ENCODE data around the gene PARVG.

Gene PARVG

DNA sequence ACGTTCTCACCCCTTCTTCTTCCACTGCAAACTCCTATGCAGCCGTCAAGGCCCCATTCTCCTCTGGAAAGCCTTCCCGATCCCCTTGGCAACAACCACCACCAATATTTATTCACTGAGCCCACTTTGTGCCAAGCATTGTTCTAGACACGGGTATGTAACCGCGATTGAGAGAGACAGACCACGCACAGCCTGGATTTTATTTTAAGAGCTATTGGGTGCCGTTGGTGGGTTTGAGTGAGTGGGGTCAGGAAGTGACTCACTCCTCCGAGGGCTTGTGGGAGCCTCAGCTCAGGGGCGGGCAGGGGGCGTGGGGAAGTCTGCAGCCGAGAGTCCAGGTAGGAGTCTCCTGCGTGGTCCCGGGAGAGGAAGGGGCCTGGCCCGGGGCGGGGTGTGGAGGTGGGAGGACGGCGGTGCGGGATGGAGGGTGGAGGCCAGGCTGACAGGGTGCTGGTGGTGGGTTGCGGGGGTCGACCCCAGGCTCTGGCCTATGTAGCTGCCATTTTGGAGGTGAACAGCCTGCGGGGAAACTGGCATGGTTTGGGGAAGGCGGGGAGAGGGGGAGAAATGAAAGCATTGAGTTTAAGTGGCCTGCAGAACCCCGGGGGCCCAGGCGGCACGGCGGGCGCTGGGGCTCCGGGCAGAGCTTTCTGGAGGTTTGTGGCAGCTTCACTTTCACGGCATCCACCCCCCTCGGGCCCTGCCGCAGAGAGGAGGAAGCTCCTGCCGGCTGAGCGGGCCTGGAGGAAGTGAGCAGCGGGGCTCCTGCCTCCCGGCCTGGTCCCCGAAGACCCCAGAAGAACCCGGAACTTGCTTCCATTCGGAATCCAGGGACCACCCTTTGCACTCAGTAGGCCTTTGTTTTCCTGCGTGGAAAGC is 547 bp downstream of the PARVG start:
- peak; percentile 82 for DNase-seq

DNA sequence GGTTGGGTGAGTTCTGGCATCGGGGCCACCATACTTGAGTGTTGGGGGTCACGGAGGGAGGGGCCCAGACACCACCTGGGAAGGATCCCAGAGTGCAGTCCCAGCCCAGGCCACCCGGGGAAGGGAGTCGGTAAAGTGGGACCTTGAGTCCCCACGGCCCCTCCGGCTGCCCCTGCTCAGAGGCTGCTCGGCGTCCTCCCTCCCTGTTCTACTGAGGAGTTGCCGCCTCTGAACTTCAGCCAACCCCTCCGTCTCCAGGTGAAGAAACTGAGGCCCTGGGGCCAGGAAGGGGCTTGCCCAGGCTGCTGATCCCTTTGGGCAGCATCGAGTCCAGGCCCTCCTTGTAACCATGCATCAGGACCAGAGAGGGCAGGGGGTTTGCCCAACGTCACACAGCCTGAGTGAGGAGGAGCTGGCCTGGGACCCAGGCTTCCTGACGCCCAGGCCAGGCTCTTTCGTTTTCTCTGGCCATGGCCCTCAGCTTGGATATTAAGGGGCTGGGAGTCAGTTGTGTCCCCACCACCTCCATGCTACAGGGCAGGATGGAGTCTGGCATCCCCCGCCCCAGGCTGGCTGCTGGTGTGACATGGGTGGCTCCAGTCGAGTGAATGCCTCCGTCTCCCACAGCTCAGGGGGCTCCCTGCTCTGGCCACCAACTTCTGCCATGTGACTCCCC is 1.3 kb downstream of the PARVG start:
- DNase-seq = peak; percentile 34

DNA sequence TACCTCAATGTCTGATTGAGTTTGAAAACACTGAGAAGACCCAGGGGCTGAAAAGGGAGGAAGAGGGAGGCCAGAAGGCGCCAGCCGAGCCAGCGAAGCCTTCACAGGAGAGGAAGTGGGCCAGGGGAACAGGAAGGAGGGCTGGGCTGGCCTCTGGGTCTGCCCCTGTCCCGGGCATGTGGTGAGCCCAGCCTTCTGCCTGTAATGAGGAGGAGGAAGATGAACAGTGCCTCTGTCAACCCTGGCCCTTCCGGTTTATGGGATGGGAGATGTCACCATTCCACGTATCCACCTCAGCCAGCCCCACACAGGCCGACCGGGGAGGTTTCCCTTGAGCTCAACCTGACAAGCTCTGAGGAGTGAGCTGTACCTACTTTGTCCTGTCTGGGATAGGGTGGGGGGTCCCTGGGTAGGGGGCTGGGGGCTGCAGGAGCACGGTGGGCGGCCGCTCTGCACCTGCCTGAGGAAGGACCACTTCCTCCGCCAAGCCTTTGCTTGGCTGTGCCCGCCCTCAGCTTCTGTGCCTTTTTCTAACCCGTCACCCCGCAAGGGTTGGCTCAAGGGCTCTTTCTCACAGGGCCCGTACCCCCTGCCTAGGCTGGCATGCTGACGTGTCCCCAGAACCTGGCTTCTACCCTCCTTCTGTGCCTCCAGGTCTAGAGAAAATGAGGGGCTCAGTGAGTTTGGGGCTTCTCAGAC is 2.0 kb downstream of the PARVG start:
- DNase-seq = peak; percentile 60

DNA sequence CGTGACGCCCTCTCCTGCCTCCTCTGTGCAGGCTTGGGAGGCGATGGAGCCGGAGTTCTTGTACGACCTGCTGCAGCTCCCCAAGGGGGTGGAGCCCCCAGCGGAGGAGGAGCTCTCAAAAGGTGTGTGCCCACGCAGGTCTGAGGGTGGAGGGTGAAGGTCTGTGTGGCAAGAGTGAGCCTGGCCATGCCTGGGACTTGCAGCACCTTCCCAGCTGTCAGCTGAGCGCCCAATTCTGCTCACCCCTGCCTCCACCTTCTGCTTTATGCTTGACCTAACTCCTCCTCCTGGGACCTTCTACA is 2.5 kb downstream of the PARVG start:
- no peak for DNase-seq

DNA sequence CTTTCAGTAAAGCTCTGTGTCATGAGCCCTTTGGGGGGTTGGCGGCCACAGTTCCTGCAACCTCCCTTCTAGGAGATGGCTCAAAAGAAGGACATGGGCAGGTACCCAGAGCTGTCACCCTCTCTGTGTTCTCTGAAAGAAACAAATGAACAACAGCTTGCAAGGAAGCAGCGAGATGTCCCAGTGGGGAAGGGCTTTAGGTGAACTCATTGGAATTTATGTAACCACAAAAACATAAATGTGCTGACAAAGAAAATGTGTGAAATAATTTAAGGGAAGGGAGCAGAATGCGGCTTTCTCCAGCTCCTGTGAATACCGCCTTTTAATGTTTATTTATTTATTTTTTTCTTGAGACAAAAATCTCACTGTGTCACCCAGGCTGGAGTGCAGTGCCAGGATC is 3.3 kb downstream of the PARVG start:
- no peak for DNase-seq

DNA sequence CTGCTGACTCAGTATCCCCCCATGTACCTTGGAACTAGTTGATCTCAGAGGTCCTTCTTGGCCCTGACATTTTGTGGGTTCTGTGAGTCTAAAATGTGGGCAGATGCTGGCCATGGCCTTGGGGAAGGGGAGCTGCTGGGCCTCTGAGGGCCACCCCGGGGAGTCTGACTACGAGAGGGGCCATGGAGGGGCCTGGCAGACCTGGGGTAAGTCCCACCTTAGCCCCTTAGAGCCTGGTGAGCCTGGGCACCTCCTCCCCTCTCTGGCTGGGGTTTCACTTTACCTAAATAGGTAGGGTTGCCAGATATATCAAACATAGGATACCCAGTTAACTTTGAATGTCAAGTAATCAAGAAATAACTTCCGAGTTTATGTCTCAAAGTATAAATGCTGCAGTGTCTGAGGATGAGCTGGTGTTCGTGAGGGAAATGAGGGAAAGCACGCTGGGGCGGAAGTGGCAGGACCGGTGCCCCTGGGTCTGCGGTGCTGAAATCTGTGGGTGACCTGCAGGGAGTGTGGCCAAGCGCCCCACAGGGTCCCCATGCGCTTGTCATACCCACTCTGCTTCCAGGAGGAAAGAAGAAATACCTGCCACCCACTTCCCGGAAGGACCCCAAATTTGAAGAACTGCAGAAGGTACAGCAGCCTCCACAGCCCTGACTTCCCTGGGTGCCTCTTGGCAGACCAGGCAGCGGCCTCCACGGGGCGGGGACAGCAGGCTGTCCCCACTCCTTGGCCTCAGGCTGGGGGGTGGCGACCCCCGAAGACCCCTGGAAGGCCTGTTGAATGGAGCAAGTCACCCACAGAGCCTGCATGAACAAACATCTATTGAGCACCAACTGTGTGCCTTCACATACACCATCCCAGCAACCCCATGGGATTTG is 4.8 kb downstream of the PARVG start:
- DNase-seq = no peak

DNA sequence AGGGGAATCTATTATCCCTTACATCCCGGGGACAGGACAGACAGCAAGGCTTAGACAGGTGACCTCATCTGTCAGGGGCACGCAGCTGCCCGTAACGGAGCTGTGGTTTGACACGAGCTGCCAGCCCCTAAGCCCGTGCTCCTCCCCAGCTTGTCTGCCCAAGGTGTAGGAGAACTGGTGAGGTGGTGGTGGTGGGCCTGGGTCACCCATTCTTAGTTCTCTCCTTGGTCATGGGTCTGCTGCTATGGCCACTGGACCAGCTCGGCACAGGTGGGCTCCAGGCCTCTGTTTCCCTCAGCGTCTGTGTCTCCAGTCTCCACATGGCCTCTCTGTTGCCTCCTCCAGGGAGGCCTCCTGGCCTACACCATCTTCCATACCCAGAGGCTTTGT is 5.4 kb downstream of the PARVG start:
- DNase-seq = no peak

DNA sequence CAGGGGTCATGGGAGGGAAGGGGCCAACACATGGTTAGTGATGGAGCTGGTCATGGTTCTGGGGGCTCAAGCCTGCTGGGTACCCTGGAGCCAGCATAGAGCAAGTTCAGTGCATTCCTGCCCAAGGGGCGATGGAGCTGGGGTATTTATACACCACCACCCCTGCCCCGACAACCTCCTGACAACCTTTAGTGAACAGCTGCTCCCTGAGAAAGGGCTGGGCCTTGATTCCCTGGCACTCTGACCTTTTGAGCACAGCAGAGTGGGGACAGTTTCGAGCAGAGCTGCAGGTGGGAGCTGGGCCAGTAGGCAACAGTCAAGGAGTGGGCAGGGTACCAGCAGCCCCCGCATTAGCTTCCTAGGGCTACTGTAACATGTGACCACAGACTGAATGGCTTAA is 6.0 kb downstream of the PARVG start:
- DNase-seq = no peak

DNA sequence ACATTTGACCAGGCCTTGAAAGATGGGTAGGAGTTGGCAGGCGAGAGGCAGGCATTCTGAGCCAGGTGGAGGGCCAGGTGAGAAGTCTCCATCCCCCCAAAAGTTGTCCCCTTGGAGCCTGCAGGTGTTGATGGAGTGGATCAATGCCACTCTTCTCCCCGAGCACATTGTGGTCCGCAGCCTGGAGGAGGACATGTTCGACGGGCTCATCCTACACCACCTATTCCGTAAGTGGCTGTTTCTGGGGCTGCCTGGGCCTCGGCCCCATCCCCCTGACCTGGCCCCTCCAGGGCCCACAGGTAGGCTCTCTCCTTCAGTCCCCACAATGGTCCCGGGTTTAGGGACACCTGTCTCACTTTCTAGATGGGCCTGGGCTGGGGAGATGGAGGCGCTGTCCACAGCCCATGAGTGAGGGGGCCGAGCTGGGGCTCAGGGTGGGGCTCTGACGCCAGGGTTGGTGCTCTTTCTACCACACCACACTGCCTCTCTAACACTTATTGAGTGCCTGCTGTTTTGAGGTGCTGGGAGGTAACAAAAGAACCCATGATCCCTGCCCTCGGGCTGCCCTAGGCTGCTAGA is 7.0 kb downstream of the PARVG start:
- no peak for DNase-seq

DNA sequence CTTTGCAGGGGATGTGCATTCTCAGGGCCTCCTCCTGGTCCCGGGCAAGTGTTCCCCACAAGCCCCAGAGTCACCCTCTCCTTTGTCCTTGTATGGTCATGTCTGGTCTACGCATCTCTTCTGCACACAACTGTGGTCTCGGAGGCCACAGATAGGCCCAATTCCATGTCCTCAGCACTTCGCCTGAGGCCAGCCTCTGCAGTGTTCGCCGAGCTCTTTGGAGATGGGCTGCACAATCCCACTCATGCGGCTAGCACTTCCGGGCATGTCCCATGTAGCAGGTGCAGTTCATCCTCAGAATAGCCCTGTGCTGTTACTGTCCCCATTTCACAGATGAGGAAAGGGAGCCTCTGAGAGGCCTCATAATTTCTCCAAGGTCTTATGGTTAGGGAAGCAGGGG is 7.6 kb downstream of the PARVG start:
- no peak for DNase-seq

DNA sequence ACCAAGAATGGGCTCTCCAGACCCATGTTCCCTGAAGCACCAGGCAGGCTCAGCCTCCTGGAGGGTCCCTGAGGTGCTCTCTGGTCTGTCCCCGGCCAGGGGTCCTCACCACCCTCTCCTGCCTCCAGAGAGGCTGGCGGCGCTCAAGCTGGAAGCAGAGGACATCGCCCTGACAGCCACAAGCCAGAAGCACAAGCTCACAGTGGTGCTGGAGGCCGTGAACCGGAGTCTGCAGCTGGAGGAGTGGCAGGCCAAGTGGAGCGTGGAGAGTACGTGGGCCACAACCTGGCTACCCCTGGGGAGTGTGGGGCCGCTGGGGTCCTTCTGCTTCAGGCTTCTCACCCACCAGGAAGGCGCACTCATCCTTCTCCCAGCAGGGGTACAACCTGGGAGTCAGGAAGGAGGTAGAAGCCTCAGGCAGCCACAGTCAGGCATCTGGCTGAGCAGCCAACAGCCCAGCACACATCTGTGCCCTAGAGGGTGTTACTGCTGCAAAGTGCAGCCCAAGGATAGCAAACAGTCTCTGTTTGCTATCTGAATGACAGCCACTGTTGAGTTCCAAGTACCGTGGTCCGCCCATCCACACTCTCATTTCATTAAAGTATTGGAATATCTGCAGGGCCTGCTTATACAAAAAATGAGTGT is 8.4 kb downstream of the PARVG start:
- DNase-seq = no peak

DNA sequence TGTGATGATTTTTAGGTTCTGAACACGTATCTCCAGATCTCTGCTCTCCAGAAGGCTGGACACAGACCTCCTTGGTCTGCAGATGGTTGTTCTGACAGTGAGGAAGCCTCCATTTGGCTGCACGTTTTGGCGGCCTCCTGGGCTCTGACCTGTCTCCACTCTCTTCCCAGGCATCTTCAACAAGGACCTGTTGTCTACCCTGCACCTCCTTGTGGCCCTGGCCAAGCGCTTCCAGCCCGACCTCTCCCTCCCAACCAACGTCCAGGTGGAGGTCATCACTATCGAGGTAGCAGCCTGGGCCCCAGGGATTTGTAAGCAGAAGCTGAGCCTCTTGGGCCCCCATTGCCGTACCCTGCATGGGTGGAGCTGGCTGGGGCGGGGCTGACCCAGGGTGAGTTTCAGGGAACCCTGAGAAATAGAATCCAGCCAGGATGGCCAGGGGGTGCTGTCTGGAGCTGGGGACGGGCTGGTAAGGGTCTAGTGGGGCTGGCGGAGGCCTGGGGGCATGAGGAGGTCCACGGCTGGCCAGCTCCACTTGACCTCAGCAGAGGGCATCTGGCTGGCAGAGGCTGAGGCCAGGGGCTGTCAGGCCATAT is 9.8 kb downstream of the PARVG start:
- no peak for DNase-seq

DNA sequence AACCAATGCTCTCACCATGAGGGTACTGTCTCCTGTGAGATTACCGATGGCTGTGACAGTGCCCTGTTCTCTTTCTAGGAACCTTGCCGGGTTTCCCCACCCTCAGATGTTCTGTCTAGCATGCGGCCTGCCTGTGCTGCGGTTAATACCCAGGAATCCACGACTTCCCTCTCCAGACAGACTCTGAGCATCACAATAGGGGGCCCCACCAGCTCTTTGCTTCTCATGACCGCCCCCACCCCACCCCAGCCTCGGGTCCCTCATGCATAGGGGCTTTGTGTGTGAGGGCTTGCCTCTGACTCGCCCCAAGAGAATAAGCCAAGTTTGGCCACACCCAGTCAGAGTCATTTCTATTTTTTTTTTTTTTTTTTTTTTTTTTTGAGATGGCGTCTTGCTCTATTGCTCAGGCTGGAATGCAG is 10.3 kb downstream of the PARVG start:
- DNase-seq = no peak

DNA sequence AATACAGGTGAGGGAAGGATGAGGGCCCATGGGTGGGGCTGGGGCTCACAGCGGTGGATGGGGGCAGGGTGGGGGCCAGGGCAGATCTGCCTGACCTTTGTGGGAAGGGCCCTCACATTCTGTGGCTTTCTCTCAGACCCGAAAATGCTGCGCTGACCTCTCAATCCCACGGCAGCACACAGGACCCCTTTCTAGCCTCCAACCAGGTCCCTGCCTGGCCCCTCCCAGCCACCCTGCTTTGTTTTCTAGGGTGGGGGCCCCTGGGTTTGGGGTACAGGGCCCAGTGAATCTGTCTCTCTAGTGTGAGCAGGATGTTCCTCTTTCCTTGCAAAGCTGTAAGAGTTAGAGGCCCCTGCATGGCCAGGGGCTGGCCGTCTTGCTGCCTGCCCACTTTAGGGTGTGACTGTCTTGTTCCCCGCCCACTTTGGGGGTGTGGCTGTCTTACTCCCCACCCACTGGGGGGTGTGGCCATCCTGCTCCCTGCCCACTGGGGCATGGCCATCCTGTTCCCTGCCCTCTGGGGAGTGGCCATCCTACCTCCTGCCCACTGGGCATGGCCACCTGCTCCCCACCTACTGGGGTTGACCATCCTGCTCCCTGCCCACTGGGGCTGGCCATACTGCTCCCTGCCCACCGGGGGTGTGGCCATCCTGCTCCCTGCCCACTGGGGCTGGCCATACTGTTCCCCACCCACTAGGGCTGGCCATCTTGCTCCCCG is 11.5 kb downstream of the PARVG start:
- peak; percentile 30 for DNase-seq

DNA sequence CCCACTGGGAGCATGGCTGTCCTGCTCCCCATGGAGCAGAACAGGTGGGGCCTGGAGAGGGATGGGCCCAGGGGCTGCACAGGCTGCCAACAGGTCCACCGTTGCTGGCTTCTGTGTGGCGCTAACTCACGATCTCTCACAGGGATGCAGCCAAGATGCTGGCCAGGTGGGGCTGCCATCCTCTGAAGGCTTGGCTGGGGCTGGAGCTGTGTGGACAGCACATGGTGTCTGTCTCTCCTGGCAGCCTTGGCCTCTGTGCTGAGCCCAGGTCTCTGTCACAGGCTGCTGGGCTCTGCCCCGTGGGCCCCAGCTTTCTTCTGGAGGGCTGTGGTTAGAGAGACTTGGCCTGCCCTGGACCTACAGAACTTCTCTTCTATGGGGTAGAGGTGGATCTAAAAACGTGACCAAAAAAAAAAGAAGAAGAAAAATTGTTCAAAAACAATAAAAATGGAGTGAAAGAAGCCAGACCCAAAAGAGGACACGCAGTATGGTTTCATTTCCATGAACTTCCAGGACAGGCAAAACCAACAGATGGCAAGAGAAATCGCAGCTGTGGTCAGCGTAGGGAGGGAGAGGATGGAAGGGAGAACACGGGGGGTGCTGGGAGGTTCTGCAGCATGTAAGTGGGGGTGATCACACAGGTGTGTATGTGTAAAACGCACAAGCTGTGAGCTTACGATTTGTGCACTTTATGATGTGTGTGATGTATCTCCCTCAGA is 12.2 kb downstream of the PARVG start:
- no peak for DNase-seq

DNA sequence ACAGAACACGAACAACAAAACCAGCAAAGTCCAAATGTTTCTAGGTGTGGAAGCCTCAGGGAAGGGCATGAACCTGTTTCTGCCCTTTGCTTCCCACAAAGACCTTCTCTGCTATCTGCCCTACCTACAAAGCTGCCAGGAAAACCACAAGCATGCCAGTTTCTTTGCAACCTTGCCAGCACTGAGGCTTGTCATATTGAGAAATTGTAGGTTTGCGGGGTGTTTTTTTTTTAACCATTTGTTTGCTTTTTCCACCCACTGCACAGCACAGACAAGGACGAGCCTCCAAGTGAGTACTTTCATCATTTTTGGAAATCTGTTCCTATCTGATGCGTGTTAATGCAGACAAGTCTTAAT is 12.8 kb downstream of the PARVG start:
- peak; percentile 26 for DNase-seq

DNA sequence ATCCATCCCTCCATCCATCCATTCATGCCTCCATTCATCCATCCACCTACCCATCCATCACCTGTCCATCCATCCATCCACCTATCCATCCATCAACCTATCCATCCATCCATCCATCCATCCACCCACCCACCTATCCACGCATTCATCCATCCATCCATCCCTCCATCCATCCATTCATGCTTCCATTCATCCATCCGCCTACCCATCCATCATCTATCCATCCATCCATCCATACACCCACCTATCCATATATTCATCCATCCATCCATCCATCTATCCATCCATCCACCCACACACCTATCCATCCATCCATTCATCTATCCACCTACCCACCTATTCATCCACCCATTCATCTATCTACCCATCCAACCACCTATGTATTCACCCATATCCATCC is 13.8 kb downstream of the PARVG start:
- DNase-seq = no peak

DNA sequence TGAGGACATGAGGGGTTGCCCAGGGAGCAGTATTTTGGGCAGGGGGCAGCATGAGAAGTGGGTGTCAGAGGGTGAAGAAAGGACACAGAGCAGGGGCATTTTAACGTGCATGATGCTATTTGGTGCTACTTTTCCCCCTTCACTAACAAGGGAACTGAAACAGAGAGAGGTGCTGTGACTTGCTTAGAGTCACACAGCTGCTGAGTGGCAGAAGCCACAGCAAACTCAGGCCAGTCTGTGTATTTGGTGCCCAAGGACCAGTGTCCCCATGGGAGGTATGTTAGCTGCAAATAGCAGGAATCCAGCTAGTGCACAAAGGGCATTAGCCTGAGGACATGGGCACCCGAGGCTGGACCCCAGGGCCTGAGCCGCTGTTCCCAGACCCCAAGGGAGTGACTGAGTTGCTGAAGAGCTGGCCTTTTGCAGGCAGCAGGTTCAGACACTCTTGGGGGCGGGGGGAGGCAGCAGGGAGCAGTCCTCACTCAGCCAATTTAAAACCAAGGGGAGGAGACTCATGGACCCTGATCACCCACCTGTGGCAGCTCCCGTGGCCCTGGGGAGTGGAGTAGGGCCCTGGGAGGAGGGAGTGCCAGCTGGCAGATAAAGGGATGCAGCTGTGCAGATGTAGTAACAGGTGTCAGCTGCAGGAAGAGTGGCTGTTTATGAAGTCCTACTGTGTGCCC is 14.6 kb downstream of the PARVG start:
- DNase-seq = no peak

DNA sequence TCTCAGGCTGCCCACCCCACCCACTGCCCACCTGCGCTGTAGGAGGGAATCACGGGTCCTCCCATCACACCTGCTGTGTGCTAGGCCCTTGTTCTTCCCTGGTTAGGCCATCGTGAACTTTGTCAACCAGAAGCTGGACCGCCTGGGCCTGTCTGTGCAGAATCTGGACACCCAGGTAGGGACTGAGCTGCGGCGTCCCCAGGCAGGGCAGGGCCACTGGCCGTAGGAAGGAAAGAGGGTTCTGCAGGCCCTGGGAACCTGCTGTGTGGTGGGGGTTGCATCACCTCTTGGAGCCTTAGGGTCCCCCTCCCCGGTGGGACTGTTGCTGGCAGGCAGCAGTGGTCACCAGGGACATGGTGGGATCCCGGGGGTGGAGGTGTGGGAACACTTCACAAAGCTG is 15.5 kb downstream of the PARVG start:
- no peak for DNase-seq

DNA sequence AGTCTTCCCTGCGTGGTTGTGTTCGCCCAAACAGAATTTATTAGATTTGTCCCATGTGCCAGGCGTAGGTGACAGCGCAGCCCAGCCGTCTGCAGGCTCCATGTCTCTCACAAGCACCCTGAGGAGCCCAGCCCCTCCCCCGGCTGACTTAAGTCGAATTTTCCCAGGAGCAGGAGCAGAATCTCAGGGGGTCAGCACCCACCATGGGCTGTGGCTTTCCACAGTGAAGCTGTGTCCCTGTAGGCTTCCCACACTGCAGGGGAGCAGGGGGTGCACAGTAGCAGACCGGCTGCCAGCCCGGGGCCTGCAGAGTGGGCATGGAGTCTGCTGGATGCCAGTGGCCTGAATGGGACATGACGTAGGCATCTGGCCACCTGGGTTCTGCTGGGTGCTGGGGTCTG is 16.0 kb downstream of the PARVG start:
- no peak for DNase-seq

Measured in CD4-positive, alpha-beta T cell treated with Interleukin-17A for 4 hours (primary cell).